Ishikawa (cell line): ENCODE measurements around the gene INHBC.

Source experiments
- CEBPB ChIP-seq: IDR thresholded peaks from 2 replicates; pipeline ENCODE4 v1.6.1; 2012
- CREB1 ChIP-seq: IDR thresholded peaks from 2 replicates; pipeline ENCODE4 v1.6.1; 2012; ENCODE audit warnings: low read depth
- EGR1 ChIP-seq: IDR thresholded peaks from 2 replicates; pipeline ENCODE4 v1.6.1; 2012
- EP300 ChIP-seq: IDR thresholded peaks from 2 replicates; pipeline ENCODE4 v1.6.1; 2012; ENCODE audit warnings: borderline replicate concordance
- FOXM1 ChIP-seq: IDR thresholded peaks from 2 replicates; pipeline ENCODE4 v1.6.1; 2012; ENCODE audit warnings: low read depth, borderline replicate concordance
- MAX ChIP-seq: IDR thresholded peaks from 2 replicates; pipeline ENCODE4 v1.6.1; 2012
- NFIC ChIP-seq: IDR thresholded peaks from 2 replicates; pipeline ENCODE4 v1.6.1; 2012
- RAD21 ChIP-seq: IDR thresholded peaks from 2 replicates; pipeline ENCODE4 v1.6.1; 2012; ENCODE audit warnings: low read depth
- REST ChIP-seq: IDR thresholded peaks from 2 replicates; pipeline ENCODE4 v1.6.1; 2012; ENCODE audit warnings: low read depth, mild to moderate bottlenecking
- TAF1 ChIP-seq: IDR thresholded peaks from 2 replicates; pipeline ENCODE4 v1.6.1; 2012; ENCODE audit warnings: low read depth, mild to moderate bottlenecking
- TCF12 ChIP-seq: IDR thresholded peaks from 2 replicates; pipeline ENCODE4 v1.6.1; 2012; ENCODE audit warnings: low read depth
- TEAD4 ChIP-seq: IDR thresholded peaks from 2 replicates; pipeline ENCODE4 v1.6.1; 2012
- YY1 ChIP-seq: IDR thresholded peaks from 2 replicates; pipeline ENCODE4 v1.6.1; 2012; ENCODE audit warnings: low read depth
- ZBTB7A ChIP-seq: IDR thresholded peaks from 2 replicates; pipeline ENCODE4 v1.6.1; 2012; ENCODE audit warnings: low read depth
- TF ChIP-seq, protein P1 (sequence below): IDR thresholded peaks from 2 replicates; pipeline ENCODE4 v1.6.1; 2012

The INHBC gene

GRCh38 chr12:57418255-57418654 is 16.3 kb upstream of the INHBC start:
- TF ChIP-seq RAD21, result no peak
- TF ChIP-seq, protein P1, sequence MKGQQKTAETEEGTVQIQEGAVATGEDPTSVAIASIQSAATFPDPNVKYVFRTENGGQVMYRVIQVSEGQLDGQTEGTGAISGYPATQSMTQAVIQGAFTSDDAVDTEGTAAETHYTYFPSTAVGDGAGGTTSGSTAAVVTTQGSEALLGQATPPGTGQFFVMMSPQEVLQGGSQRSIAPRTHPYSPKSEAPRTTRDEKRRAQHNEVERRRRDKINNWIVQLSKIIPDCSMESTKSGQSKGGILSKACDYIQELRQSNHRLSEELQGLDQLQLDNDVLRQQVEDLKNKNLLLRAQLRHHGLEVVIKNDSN, result no peak

GRCh38 chr12:57419495-57419894 is 15.1 kb upstream of the INHBC start:
- no peak for TF ChIP-seq NFIC
- TF ChIP-seq MAX, result no peak
- TF ChIP-seq CREB1, result no peak
- no peak for TF ChIP-seq YY1
- TF ChIP-seq, protein P1, result no peak
- no peak for TF ChIP-seq FOXM1
- TF ChIP-seq TEAD4, result no peak
- TF ChIP-seq ZBTB7A, result no peak
- no peak for TF ChIP-seq TCF12
- TF ChIP-seq RAD21, result no peak
- no peak for TF ChIP-seq EGR1
- no peak for TF ChIP-seq EP300

DNA sequence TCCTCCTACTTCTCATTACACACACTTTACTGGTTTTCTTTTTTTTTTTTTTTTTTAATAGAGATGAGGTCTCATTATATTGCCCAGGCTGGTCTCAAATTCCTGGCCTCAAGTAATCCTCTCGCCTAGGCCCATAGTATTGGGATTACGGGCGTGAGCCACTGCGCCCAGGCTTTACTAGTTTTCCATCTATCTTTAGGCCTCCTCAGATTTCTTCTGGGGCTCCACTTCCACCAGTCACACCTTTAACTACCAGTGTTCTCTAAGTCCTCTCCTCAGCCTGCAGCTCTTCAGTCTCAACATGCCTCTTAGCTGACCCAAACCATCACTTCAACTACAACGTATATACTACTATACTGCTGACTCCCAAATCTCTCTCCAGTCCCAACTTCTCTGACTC is 14.1 kb upstream of the INHBC start:
- TF ChIP-seq CREB1, result no peak
- TF ChIP-seq NFIC, result no peak
- no peak for TF ChIP-seq TEAD4
- no peak for TF ChIP-seq YY1
- no peak for TF ChIP-seq REST
- TF ChIP-seq, protein P1, result no peak
- TF ChIP-seq RAD21, result no peak
- TF ChIP-seq FOXM1, result no peak
- TF ChIP-seq ZBTB7A, result no peak

DNA sequence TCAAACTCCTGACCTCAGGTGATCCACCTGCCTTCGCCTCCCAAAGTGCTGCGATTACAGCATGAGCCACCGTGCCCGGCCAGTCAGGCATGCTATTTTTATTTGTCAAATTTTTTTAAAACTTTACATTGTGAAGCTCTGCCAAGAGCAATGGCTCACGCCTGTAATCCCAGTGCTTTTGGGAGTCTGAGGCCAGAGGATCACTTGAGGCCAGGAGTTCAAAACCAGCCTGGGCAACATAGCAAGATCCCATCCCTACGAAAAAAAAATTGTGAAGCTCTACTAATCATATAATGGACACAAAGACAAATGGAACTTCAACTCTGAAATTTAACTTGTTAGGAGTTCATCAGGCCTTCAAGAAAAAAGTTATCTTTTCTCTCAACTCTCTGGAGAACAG is 5.6 kb upstream of the INHBC start:
- no peak for TF ChIP-seq TEAD4
- no peak for TF ChIP-seq FOXM1
- TF ChIP-seq CEBPB, result no peak
- TF ChIP-seq EP300, result no peak
- no peak for TF ChIP-seq RAD21
- TF ChIP-seq REST, result no peak
- TF ChIP-seq NFIC, result no peak
- no peak for TF ChIP-seq EGR1

DNA sequence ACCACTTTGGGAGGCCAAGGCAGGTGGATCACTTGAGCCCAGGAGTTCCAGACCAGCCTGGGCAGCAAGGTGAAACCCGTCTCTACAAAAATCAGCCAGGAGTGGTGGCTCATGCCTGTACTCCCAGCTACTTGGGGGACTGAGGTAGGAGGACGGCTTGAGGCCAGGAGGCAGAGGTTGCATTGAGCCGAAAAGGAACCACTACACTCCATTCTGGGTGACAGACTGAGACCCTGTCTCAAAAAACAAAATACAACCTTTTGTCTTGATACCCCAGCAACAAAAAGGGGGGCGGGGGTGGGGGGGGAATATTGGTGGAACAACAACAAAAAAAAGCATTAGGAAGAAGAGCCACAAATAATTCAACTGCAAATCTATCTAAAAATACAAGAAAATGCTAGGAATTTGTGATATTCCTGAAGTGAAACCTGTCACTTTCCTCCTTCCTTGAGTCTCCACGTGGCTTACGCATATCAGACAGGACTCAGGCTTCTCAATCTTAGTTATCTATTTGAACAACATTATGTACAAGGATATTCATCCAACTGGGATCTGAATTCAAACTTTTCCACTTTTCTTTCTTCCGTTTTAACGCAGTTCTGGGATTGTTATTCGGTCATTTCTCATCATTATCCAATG is 5.0 kb upstream of the INHBC start:
- TF ChIP-seq FOXM1, result no peak
- TF ChIP-seq RAD21, result no peak
- no peak for TF ChIP-seq REST
- TF ChIP-seq EGR1, result no peak
- TF ChIP-seq, protein P1, result no peak
- no peak for TF ChIP-seq MAX
- no peak for TF ChIP-seq ZBTB7A
- no peak for TF ChIP-seq EP300
- TF ChIP-seq TEAD4, result no peak
- TF ChIP-seq TAF1, result no peak
